Stimulated activated CD8-positive, alpha-beta memory T cell treated with anti-CD3 and anti-CD28 coated beads, Interleukin-15, amount 100 ng/mL, for 1 hour (primary cell): ENCODE results near the gene HSD17B4.
"Not testable (repeated sequence)": the region's sequence is repeated elsewhere in the genome, so short reads cannot be mapped to it uniquely, and the experiment has no call there.

Source experiments
- DNase-seq: peaks from one replicate; pipeline ENCODE4 v3.0.0-alpha.2; 2020; ENCODE audit warnings: low read depth

HSD17B4 gene

DNA sequence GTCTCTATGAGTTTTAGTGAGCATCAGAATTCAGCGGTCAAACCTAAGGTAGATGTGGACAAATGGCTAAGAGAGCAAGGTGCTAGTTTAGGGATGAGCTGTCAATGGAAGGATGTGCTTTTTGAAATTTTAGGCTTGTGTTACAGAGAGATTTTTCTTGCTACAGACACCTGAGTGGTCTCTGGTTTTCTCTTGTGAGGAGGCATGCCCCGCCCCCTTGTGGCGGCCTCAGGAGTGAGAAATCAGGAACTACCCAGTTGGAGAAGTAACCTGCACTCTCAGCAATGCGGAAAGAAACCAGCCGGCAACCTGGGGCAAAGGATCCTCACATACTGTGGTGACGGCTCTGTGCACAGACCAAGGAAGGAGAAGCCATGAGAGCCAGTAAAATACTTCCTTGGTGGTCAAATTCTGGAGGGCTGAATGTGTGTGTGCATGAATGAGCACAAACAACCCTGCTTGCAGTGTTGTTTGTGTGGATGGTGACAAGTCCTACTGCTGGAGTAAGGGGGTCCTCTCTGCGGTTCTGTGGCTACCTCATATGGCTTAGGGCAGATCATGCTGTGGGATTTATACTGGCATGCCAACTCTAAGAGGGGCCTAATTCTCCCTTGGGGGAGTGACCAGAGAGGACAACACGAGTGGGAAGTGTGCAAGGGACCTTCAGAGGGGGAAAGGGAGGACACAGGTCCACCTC lies 16.7 kb upstream of the HSD17B4 start:
- DNase-seq: peak; percentile 48

DNA sequence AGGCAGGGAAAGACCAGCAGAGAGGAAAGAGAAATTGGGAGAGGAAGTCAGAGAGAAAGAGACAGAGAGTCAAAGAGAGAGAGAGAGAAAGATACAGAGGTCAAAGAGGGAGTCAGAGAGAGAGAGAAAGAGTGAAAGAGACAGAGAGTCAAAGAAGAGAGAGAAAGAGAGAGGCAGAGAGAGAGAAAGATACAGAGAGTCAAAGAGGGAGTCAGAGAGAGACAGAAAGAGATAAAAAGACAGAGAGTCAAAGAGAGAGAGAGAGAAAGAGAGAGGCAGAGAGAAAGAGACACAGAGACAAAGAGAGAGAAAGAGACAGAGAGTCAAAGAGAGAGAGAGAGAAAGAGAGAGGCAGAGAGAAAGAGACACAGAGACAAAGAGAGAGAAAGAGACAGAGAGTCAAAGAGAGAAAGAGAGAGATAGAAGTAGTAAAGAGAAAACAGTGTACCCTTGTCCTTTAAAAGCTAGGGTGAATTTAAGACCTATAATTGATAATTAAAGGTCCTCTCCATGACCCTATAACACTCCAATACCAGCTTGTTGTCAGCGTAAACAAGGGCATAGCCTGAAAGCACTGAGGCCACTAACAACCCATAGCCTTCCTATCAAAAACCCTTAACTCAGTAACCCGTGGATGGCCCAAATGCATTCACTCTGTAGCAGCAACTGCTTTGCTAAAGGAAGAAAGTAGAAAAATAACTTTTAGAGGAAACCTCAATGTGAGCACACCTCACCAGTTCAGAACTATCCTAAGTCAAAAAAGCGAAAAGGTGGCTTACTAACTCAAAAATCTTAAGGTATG lies 14.3 kb upstream of the HSD17B4 start:
- DNase-seq: not testable (repeated sequence)

DNA sequence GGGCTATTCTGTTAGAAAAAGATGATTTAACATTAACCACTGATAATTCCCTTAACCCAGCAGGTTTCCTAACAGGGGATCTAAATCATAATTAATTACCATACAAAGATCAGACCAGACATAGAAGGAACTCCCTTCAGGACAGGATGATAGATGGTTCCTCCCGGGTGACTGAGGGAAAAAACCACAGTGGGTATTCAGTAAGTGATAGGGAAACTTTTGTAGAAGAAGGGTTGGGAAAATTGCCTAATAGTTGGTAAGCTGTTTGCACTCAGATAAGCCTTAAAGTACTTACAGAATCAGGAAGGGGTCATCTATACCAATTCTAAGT lies 13.7 kb upstream of the HSD17B4 start:
- not testable (repeated sequence) for DNase-seq

DNA sequence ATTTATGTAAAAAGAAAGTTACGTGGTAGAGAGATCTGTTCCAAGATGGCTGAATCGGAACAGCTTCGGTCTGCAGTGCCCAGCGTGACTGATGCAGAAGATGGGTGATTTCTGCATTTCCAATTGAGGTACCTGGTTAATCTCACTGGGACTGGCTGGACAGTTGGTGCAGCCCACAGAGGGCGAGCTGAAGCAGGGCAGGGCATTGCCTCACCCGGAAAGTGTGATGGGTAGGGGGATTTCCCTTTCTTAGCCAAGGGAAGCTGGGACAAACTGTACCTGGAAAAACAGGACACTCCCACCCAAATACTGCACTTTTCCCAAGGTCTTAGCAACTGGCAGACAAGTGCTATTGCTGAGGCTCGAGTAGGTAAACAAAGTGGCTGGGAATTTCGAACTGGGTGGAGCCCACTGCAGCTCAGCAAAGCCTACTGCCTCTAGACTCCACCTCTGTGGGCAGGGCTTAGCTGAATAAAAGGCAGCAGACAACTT lies 13.1 kb upstream of the HSD17B4 start:
- no peak for DNase-seq

DNA sequence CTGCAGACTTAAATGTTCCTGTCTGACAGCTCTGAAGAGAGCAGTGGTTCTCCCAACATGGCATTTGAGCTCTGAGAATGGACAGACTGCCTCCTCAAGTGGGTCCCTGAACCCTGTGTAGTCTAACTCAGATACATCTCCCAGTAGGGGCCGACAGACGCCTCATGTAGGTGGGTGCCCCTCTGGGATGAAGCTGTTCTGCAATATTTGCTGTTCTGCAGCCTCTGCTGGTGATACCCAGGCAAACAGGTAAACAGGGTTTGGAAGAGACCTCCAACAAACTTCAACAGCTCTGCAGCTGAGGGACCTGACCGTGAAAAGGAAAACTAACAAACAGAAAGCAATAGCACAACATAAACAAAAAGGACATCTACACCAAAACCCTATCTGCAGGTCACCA lies 12.7 kb upstream of the HSD17B4 start:
- not testable (repeated sequence) for DNase-seq

DNA sequence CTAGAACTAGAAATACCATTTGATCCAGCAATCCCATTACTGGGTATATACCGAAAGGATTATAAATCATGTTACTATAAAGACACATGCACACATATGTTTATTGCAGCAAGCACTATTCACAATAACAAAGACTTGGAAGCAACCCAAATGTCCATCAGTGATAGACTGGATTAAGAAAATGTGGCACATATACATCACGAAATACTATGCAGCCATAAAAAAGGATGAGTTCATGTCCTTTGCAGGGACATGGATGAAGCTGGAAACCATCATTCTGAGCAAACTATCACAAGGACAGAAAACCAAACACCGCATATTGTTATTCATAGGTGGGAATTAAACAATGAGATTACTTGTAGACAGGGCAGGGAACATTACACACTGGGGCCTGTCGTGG lies 7.7 kb upstream of the HSD17B4 start:
- not testable (repeated sequence) for DNase-seq

DNA sequence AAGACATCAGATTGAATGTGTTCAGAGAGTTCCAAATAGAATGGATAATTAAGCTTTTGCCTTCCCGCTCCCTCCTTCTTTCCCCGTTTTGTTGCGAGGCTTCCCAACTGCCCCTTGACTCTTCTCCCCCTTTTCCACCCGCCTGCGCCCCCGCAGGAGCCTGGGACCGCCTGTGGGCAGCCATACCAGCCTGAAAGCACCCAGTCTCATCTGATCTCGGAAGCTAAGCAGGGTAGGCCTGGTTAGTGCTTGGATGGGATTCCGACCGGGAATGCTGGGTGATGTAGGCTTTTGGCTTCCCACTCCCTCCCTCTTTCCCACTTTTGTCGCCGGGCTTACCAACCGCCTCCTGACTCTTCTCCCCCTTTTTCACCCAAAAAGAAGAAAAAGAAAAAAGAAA lies 6.8 kb upstream of the HSD17B4 start:
- DNase-seq: no peak

DNA sequence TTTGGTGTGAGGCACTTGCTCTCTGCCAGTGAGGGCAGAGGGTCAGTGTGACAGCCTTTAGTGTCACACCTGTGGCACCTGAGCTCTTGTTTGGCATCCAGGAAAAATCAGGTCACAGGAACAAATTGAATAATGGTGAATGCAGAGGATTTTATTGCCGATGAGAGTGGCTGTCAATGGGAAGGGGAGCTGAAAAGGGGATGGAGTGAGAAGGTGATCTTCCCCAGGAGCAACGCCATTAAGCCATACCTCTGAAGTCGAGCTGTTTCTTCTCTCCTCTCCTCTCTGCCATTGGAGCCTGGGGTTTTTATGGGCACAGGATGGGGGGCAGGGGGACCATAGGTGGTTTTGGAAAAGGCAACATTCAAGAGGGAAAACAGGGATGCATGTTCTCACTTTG lies 2.4 kb upstream of the HSD17B4 start:
- DNase-seq: no peak

DNA sequence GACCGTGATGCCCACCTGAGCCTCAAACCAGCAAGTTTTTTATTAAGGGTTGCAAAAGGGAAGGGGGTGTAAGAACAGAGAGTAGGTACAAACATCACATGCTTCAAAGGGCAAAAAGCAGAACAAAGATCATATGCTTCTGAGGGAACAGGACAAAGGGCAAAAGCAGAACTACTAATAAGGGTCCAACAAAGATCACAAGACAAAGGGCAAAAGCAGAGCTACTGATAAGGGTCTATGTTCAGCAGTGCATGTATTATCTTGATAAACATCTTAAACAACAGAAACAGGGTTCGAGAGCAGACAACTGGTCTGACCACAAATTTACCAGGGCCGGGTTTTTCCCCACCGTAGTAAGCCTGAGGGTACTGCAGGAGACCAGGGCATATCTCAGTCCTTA lies 1.7 kb upstream of the HSD17B4 start:
- DNase-seq: not testable (repeated sequence)

DNA sequence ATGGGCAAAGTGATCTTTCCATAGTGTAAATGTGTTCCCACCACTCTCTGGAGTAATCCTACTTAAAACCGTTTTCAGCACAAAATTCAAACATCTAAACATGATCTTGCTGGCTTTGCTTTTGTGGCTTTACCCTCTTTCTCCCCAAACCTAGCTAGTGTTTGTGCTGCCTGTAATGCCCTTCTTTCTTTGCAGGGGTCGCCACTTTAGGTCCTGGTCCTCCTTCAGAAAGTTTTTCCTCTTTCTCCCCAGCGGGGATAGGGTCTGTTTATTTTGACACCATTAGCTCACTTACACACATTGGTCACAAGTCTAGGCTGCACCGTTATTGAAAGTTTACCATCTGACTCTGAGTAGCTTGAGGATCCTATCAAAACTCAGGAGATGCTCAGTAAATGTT lies 736 bp upstream of the HSD17B4 start:
- no peak for DNase-seq

DNA sequence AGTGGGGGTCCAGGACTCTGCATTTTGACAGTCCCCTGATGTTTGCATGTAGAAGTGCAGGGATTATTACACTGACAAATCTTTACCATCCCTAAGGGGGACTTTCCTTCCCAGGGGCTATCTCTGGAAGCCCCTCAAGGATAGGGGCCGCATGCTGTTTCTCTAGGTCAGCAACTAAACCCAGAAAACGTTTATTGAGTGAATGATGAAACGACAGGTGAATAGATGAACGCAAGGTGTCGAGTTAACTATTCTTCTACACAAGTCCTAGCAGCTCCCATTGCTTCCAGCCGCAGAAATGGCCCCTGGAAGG lies 281 bp upstream of the HSD17B4 start:
- no peak for DNase-seq

DNA sequence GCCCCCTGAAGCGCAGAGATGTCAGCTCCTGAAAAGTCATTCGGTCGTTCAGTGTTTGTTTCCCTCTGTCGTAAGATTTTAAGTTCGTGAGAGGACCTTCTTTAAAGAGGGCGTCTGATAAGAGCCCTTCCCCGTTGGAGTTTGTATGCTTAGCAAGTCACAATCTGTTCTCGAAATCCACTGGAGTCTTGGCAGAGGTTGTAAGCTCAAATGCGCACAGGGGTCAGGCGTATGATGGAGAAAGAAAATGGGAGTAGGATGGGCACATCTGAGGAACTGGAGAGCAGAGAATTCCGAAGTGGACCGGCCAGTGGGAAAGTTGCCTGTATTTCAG lies 710 bp downstream of the HSD17B4 start:
- DNase-seq: no peak

DNA sequence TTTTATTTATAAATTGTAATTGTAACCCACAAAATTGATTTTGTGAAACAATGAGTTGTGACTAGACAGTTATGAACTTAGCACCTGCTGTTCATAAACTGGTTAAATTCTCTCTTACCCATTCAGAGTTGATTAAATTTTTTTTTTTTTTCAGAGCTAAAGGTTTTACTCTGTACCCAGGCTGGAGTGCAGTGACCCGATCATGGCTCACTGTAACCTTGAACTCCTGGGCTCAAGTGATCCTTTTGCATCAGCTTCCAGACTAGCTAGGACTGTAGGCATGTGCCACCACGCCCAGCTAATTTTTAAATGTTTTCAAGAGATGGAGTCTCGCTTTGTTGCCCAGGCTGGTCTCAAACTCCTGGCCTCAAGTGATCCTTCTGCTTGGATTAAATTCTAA lies 1.9 kb downstream of the HSD17B4 start:
- no peak for DNase-seq

DNA sequence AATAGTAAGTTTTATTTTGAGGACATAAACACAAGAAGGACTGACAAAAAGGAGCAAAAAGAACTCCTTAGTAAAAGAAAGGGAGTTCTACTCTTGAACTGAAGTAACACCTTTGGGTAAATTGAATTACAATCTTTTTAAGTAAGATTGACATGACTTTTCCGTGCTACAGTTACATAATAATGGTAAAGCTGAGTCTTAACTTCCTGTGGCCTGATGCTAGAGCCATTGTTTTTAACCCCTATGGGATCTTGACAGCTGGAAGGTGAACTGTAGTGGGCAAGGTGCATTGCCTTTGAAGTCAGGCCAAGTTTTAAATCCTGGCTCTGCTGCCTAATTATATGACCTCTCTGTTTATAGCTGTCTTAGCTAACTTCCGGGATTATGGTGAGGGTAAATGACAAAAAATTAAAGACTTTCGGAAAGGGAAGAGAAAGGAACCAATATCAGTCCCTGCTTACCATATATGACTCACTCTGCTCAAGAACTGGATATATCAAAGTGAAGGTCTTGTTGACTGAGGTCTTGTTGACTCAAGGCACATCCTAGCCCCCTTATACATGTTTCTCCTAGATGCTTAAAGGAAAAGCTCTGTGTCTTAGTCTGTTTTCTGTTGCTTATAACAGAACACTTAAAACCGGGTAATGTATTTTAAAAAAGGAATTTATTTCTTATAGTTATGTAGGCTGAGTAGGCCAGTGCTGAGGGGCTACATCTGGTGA lies 6.8 kb downstream of the HSD17B4 start:
- DNase-seq: no peak

DNA sequence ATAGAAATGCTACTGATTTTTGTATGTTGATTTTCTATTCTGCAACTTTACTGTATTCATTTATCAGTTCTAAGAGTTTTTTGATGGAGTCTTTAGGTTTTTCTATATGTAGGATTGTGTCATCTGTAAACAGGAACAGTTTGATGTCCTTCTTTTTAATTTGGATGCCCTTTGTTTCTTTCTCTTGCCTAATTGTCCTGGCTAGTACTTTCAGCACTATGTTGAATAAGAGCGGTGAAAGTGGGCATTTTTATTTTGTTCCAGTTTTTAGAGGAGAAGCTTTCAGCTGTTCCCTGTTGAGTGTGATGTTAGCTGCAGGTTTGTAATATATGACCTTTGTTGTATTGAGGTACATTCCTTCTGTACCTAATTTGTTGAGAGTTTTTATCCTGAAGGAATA lies 13.3 kb downstream of the HSD17B4 start:
- no peak for DNase-seq

DNA sequence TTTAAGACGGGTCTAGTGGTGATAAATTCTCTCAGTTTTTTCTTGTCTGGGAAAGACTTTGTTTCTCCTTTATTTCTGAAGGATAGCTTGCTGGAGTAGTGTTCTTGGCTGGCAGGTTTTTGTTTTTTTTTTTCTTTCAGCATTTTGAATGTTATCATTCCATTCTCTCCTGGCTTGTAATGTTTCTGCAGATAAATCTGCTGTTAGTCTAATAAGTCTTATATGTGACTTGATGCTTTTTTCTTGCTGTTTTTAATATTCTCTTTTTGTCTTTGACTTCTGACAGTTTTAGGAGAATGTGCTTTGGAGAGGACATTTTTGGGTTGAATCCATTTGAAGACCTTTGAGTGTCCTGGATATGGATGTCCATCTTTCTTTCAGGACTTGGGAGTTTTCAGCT lies 16.0 kb downstream of the HSD17B4 start:
- DNase-seq: no peak

DNA sequence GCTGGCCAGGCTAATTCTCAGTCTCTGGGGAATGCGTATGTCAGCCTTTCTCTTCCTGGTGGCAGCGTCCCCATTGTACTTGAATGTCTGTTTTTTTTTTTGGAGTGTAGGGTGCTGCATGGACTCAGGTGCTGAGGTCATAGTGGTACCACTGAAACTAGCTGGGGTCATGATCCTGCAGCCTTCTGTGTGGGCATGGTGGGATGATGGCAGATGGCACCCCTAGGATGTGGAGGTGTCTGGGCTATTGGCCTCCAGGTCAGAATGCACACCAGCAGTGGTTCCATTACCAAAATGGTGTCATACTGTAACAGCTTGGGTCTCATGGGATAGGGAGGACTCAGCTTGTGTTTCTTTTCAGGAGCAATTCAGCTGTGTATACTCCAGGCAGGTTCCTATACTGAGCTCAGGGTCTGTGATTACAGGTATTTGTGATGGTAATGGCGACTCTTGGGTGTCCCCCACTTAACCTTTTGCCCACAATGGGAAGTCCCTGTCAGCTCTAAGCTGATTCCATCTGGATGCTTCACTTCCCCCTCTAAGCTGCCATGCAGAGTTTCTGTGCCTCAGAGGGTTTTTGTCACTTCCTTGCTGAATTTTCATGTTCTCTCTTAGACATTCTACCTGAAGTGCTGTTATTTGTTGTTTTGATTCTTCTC lies 17.9 kb downstream of the HSD17B4 start:
- DNase-seq: no peak

DNA sequence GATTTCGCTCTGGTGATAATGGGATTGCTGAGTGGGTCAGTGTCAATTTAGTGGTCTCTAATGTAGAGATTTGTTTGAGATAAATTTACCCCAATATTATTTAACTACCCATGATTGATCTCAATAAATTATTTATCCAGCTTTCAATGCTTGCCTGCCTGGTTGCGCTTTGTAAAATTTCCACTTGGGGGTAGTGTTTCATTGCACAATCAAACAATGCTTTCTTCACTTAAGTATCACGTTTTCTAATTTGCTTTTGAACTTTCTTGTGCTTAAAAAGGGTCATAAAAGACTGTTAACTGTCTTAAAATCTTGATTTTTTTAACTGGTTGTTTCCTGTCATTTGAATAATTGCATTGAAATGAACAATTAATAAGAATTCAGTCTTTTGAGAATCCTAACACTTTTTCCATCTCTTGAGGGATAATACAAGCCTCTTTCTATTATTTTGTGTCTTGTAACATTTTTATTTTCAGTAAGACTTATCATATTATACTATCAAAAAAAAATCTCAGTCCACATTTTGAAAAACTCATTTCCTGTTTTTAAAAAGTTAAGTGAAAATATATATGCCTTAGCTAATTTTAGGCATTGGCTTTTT lies 18.7 kb downstream of the HSD17B4 start:
- no peak for DNase-seq

DNA sequence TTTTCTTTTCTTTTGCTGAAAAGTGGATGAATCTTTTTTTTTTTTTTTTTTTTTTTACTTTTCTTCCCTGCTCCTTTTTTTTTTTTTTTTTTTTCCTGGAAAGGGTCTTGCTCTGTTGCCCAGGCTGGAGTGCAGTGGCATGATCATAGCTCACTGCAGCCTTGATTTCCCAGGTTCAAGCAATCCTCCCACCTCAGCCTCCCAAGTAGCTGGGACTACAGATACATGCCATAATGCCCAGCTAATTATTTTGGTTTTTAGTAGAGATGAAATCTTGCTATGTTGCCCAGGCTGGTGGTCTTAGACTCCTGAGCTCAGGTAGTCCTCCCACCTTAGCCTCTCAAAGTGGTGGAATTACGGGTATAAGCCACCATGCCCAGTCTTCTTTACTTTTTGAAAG lies 20.9 kb downstream of the HSD17B4 start:
- no peak for DNase-seq

DNA sequence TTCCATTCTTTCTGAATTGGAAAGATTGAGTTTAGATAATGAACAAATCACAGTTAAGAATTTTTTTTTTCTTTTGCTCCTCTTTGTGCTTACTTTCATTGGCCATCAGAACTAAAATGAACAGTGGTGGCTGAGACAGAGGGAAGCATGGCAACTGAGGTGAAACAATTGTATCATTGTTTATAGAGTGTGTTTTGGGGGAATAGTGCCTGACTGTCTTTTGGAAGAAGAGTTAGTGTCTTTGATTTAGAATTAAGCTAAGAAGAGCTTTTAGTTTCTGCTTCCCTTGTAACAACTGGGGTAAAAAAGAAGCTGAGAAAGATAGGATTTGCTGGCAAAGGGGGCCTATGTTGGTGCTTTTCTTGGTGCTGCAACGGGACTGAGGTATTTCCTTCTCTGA lies 24.0 kb downstream of the HSD17B4 start:
- no peak for DNase-seq

DNA sequence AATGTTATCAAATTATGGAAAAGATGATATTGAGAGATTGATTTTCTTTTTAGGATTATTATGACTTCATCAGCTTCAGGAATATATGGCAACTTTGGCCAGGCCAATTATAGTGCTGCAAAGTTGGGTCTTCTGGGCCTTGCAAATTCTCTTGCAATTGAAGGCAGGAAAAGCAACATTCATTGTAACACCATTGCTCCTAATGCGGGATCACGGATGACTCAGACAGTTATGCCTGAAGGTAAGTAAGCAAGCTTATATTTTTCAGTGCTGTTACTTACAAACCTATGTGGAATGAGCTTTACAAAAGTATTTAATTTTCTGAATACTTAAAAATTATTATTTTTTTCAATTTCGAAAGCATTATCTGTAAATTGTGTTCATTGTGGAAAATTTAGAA lies 26.5 kb downstream of the HSD17B4 start:
- no peak for DNase-seq

DNA sequence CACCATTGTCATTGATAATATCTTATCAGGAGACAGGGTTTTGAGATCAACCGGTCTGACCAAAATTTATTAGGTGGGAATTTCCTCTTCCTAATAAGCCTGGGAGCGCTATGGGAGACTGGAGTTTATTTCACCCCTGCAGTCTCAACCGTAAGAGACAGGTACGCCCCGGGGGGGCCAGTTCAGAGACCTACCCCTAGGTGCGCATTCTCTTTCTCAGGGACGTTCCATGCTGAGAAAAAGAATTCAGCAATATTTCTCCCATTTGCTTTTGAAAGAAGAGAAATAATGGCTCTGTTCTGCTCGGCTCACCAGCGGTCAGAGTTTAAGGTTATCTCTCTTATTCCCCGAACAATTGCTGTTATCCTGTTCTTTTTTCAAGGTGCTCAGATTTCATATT lies 28.3 kb downstream of the HSD17B4 start:
- not testable (repeated sequence) for DNase-seq
